OCI-LY1 (cell line): ENCODE measurements around the gene AP1G2.

Experiments used
- H2AFZ ChIP-seq: fragments of 200-600 bp; sonication (generic), shearing (Covaris generic); 2 replicates; pipeline ENCODE4 v1.6.0; 2014; ENCODE audit warnings: antibody characterized with exemption, mild to moderate bottlenecking, low read length
- H3F3A ChIP-seq: fragments of 200-600 bp; sonication (generic), shearing (Covaris generic); 2 replicates; pipeline ENCODE4 v1.6.0; 2014; ENCODE audit warnings: mild to moderate bottlenecking, antibody characterized with exemption, low read length, moderate library complexity; ENCODE audit not compliant: insufficient read depth
- H3K27ac ChIP-seq: fragments of 200-600 bp; sonication (generic); 2 replicates; pipeline ENCODE4 v1.5.1; 2014; ENCODE audit warnings: low read length, mixed run types, mild to moderate bottlenecking, low read depth; ENCODE audit not compliant: poor library complexity, severe bottlenecking
- H3K27me3 ChIP-seq: fragments of 200-600 bp; sonication (generic); 2 replicates; pipeline ENCODE4 v1.6.0; 2014; ENCODE audit warnings: antibody characterized with exemption, mild to moderate bottlenecking, low read length, moderate library complexity; ENCODE audit not compliant: insufficient read depth
- H3K36me3 ChIP-seq: fragments of 200-600 bp; sonication (generic); 2 replicates; pipeline ENCODE4 v1.6.1; 2014; ENCODE audit warnings: mild to moderate bottlenecking, antibody characterized with exemption, low read length, moderate library complexity, mixed read lengths; ENCODE audit not compliant: insufficient read depth
- H3K4me1 ChIP-seq: fragments of 200-600 bp; sonication (generic); 2 replicates; pipeline ENCODE4 v1.5.1; 2014; ENCODE audit warnings: mild to moderate bottlenecking, low read length, moderate library complexity; ENCODE audit not compliant: insufficient read depth, severe bottlenecking
- H3K4me2 ChIP-seq: fragments of 200-600 bp; sonication (generic), shearing (Covaris generic); 2 replicates; pipeline ENCODE4 v1.6.1; 2014; ENCODE audit warnings: low read length
- H3K4me3 ChIP-seq: fragments of 200-600 bp; sonication (generic); 2 replicates; pipeline ENCODE4 v1.5.1; 2014; ENCODE audit warnings: low read length, low read depth, mild to moderate bottlenecking, mixed read lengths; ENCODE audit not compliant: poor library complexity, severe bottlenecking
- H3K79me2 ChIP-seq: fragments of 200-600 bp; shearing (Covaris generic); 2 replicates; pipeline ENCODE4 v1.6.1; 2016; ENCODE audit warnings: mixed run types, low read length, mixed read lengths; ENCODE audit not compliant: insufficient read depth
- H3K9ac ChIP-seq: fragments of 200-600 bp; sonication (generic), shearing (Covaris generic); 2 replicates; pipeline ENCODE4 v1.6.1; 2014; ENCODE audit warnings: mild to moderate bottlenecking, low read length, mixed read lengths
- H3K9me2 ChIP-seq: fragments of 200-600 bp; sonication (generic), shearing (Covaris generic); 2 replicates; pipeline ENCODE4 v1.6.1; 2014; ENCODE audit warnings: low read depth, mild to moderate bottlenecking, low read length, mixed read lengths
- H3K9me3 ChIP-seq: fragments of 200-600 bp; shearing (Covaris generic); 2 replicates; pipeline ENCODE4 v1.6.1; 2014; ENCODE audit warnings: low read length, mixed read lengths
- H4K20me1 ChIP-seq: fragments of 200-600 bp; sonication (generic), shearing (Covaris generic); 2 replicates; pipeline ENCODE4 v1.6.0; 2016; ENCODE audit warnings: mild to moderate bottlenecking, low read length; ENCODE audit not compliant: insufficient read depth
- EZH2 ChIP-seq: fragments of 200-600 bp; sonication (generic), shearing (Covaris generic); IDR thresholded peaks from 2 replicates; pipeline ENCODE4 v1.8.0; 2017; ENCODE audit warnings: borderline replicate concordance, mixed run types, mild to moderate bottlenecking, antibody characterized with exemption, low read length, moderate library complexity, mixed read lengths
- TF ChIP-seq, protein P1 (sequence below): fragments of 200-600 bp; sonication (generic), shearing (Covaris generic); IDR thresholded peaks from 2 replicates; pipeline ENCODE4 v1.5.1; 2017; ENCODE audit warnings: mild to moderate bottlenecking, antibody characterized with exemption, low read length, moderate library complexity, mixed read lengths

Gene AP1G2

DNA sequence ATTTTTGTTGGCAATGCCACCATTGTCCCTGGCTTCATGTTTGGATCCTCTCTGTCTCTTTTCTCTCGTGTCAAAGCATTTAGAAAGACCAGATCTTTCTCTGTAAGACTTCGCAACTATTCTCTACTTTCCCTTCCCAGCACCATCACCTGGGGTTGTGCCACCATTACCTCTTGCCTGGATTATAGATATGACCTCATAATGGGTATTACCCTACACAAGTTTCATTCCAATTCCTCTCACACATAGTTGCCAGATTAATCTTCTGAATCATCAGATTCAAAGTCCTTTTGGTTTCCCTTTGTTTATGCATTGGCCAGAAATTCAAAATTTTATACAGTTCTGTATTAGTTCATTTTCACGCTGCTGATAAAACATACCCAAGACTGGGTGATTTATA is 41.4 kb upstream of the AP1G2 start:
- Histone ChIP-seq H3K4me1 (no peaks in the 10 kb centered on the region), H3F3A (no peaks in the 10 kb centered on the region), H3K9ac (no peak overlapping the region), H3K27ac (no peak overlapping the region), H3K4me3 (no peak overlapping the region), H3K4me2 (no peak overlapping the region), H4K20me1 (no peaks in the 10 kb centered on the region), H2AFZ (no peak overlapping the region), H3K36me3 (no peaks in the 10 kb centered on the region), H3K9me2 (no peaks in the 10 kb centered on the region), H3K27me3 (peaks cover 5% of the 10 kb centered on the region; the same call in 1 of the 2 replicates), H3K9me3 (no peaks in the 10 kb centered on the region), H3K79me2 (no peaks in the 10 kb centered on the region)
- no peak for TF ChIP-seq EZH2
- TF ChIP-seq, protein P1, sequence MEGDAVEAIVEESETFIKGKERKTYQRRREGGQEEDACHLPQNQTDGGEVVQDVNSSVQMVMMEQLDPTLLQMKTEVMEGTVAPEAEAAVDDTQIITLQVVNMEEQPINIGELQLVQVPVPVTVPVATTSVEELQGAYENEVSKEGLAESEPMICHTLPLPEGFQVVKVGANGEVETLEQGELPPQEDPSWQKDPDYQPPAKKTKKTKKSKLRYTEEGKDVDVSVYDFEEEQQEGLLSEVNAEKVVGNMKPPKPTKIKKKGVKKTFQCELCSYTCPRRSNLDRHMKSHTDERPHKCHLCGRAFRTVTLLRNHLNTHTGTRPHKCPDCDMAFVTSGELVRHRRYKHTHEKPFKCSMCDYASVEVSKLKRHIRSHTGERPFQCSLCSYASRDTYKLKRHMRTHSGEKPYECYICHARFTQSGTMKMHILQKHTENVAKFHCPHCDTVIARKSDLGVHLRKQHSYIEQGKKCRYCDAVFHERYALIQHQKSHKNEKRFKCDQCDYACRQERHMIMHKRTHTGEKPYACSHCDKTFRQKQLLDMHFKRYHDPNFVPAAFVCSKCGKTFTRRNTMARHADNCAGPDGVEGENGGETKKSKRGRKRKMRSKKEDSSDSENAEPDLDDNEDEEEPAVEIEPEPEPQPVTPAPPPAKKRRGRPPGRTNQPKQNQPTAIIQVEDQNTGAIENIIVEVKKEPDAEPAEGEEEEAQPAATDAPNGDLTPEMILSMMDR, result no peak

DNA sequence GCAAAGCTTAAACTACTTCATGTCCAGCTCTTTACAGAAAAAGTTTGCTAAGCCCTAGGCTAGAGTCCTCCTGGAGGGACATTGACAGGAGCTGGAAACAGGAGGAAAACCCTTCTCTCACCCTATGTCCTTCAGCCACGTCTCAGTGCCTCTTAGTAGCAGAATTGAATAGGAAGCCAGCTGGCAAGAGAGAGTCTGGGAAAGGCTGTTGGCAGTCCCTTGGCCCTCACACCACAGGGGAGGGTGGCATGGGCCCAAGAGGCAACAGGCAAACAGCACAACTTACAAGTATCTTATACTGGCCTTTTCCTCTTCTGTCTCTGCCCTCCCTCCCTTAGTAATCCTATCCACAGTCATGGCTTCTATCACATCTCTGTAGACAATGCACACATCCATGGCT is 40.9 kb upstream of the AP1G2 start:
- Histone ChIP-seq H3K4me1 (no peaks in the 10 kb centered on the region), H3K79me2 (no peaks in the 10 kb centered on the region), H3K9me2 (no peaks in the 10 kb centered on the region), H3K4me2 (no peak overlapping the region), H3F3A (no peaks in the 10 kb centered on the region), H3K27ac (no peak overlapping the region), H4K20me1 (no peaks in the 10 kb centered on the region), H3K27me3 (peaks cover 5% of the 10 kb centered on the region; the same call in 1 of the 2 replicates), H3K36me3 (no peaks in the 10 kb centered on the region), H3K9me3 (no peaks in the 10 kb centered on the region), H3K9ac (no peak overlapping the region), H2AFZ (no peak overlapping the region), H3K4me3 (no peak overlapping the region)
- no peak for TF ChIP-seq EZH2
- TF ChIP-seq, protein P1, result no peak

DNA sequence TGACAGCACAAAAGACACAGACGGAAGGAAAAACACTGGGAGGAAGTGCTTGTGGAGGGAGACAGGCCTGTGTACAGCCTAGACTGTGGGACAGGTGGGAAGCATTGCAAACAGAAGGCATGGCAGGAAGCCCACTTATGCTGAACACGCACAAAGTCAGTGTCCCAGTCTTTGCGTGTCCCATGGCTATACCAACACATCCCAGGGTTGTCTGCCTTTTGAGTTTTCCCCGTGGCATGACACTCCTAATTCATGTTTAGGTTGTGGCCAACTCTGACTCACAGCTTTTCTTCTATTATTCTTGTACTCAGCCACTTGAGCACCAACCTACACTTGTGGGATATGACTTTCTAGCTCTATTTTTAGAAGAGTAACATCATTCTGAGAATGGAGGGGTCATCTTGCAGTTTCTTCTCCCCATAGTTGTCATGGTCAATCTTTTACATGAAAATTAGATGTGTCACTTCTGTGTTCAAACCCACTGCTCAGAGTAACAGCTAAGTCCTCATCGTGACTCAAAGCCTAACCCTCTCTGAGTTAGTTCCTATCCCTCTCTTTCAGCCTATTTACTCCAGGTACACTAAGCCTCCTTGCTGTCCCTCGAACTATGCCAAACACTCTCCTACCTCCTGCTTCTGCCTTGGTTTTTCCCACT is 38.5 kb upstream of the AP1G2 start:
- no peak overlapping the region for H3K4me3 ChIP-seq
- H3K9me3 ChIP-seq, result no peaks in the 10 kb centered on the region
- no peak overlapping the region for H2AFZ ChIP-seq
- no peaks in the 10 kb centered on the region for H3K9me2 ChIP-seq
- H3K4me1 ChIP-seq, result no peaks in the 10 kb centered on the region
- H3K27me3 ChIP-seq, result peaks cover 5% of the 10 kb centered on the region; the same call in 1 of the 2 replicates
- H4K20me1 ChIP-seq, result no peaks in the 10 kb centered on the region
- H3K79me2 ChIP-seq, result no peaks in the 10 kb centered on the region
- no peak overlapping the region for H3K27ac ChIP-seq
- no peak overlapping the region for H3K4me2 ChIP-seq
- H3K9ac ChIP-seq, result no peak overlapping the region
- no peaks in the 10 kb centered on the region for H3K36me3 ChIP-seq
- no peaks in the 10 kb centered on the region for H3F3A ChIP-seq
- TF ChIP-seq EZH2, result no peak
- TF ChIP-seq, protein P1, result no peak
